Stimulated activated naive B cell treated with anti-CD40 and anti-IgM and Interleukin-4, amounts not matched to agents 10 μg/mL and 1 μg/mL and 100 μg/mL, for 72 hours (primary cell): ENCODE results near the gene MMP24OS.

Experiments
- ATAC-seq, 2 donors: fragments of 150-1000 bp; cut with Tn5 transposase; replicated peaks; 2 replicates each; pipeline ENCODE4 v1.10.0; 2021; ENCODE audit warnings: moderate library complexity in 1 of 2
- DNase-seq: peaks from one replicate; pipeline ENCODE4 v3.0.0; 2021
- H3K27ac Mint-ChIP-seq: one replicate; pipeline ENCODE4 v1.8.0; 2022; ENCODE audit warnings: mild to moderate bottlenecking, mixed read lengths
- H3K27me3 Mint-ChIP-seq, 2 donors: one replicate each; pipeline ENCODE4 v1.8.0; 2022; ENCODE audit warnings: mixed read lengths in 2 of 2
- H3K36me3 Mint-ChIP-seq, 2 donors: one replicate each; pipeline ENCODE4 v1.8.0; 2022; ENCODE audit warnings: mixed read lengths in 2 of 2, mild to moderate bottlenecking in 1 of 2
- H3K4me1 Mint-ChIP-seq, 2 donors: one replicate each; pipeline ENCODE4 v1.8.0; 2022; ENCODE audit warnings: mixed read lengths in 2 of 2, mild to moderate bottlenecking in 1 of 2
- H3K4me3 Mint-ChIP-seq, 2 donors: one replicate each; pipeline ENCODE4 v1.8.0; 2022; ENCODE audit warnings: mild to moderate bottlenecking in 2 of 2, mixed read lengths in 2 of 2, moderate library complexity in 1 of 2
- H3K9me3 Mint-ChIP-seq, 2 donors: one replicate each; pipeline ENCODE4 v1.8.0; 2022; ENCODE audit warnings: mixed read lengths in 2 of 2, mild to moderate bottlenecking in 1 of 2

Gene MMP24OS

DNA sequence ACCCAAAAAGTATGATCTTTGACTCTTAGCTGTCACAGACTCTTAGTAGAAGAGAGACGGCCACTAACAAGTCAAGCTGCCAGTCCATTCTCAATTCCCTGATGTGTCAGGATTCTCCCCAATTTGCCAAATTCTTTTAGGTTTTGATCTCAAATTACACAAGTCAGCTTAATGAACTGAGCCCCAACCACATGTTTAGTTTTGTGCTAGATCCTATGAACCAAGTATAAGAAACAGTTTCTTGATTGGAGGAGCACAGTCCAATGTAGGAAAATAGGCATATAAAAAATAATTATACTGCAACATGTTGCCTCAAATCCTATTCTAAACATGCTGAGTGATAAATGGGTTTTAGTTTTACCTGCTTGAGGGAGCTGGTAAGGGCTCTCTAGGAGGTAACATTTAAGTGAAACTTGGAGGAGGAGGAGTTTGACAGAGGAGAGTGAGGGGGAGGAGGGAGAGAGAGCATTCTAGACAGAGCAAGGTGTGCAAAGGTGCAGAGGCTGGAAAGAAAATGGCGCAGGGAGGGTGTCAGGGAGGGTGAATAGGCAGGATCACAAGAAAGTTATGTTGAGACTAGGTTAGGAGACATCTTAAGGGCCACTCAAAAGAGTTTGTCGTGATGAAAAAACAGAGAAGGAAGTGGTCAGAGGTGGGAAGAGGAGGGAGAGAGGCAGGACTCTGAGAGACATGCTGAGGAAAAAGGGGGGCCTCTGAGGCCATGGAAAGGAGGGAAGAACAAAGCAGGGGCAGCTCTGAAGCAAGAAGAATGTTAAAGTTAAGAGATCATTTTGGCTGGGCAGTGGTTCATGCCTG lies 37.1 kb upstream of the MMP24OS start:
- no peak overlapping the region for H3K27ac Mint-ChIP-seq
- peaks cover 27 to 42% of the 10 kb centered on the region in 2 donors for H3K36me3 Mint-ChIP-seq
- H3K27me3 Mint-ChIP-seq: no peaks in the 10 kb centered on the region
- no peak overlapping the region for H3K4me3 Mint-ChIP-seq
- no peak for ATAC-seq
- no peak for DNase-seq
- peaks cover 6 to 14% of the 10 kb centered on the region in 2 donors for H3K4me1 Mint-ChIP-seq
- no peaks in the 10 kb centered on the region for H3K9me3 Mint-ChIP-seq

DNA sequence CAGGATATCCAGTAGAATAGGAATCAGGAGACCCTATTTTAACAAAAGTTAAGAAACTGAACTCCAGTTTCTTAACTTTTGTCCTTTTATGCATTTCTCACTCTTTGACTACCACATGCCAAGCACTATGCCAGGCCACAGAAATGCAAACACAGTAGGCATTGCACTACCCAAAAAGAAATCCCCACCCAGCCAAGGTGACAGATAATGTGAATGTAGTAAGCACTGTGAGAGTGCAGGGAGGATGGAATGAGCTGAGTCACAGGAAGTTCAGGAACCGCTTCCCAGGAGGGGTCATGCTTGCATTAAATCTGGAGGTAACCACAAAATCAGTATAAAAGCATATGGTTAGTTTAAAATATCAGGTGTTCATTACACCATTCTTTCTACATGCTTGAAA lies 34.4 kb upstream of the MMP24OS start:
- H3K4me3 Mint-ChIP-seq: no peak overlapping the region
- DNase-seq (no peak), ATAC-seq (no peak)
- no peak overlapping the region for H3K27ac Mint-ChIP-seq
- H3K9me3 Mint-ChIP-seq: no peaks in the 10 kb centered on the region
- peaks cover 34 to 42% of the 10 kb centered on the region in 2 donors for H3K36me3 Mint-ChIP-seq
- peaks cover 0 to 11% of the 10 kb centered on the region in 2 donors for H3K4me1 Mint-ChIP-seq
- H3K27me3 Mint-ChIP-seq: no peaks in the 10 kb centered on the region

DNA sequence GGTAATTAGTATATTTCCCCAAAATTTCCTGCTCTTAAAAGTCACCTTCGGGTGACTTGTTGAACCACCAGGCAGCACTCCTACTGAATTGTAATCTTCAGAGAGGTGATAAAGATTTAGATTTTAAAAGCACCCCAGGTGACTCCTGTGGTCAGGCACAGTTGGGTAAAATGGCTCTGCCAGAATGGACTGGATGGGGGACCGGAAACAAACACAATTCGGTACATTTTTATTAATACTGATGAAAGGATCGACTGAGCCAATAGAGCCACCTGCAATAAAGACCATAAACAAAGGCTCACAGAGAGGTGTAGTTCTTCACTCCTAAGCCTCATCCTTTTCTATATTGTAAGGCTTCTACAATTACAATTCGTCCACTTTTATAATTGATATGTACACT lies 33.9 kb upstream of the MMP24OS start:
- Mint-ChIP-seq H3K36me3 (peaks cover 34 to 43% of the 10 kb centered on the region in 2 donors), H3K27ac (no peak overlapping the region), H3K4me1 (peaks cover 0 to 11% of the 10 kb centered on the region in 2 donors), H3K27me3 (no peaks in the 10 kb centered on the region), H3K4me3 (no peak overlapping the region), H3K9me3 (no peaks in the 10 kb centered on the region)
- no peak for DNase-seq
- ATAC-seq: no peak

DNA sequence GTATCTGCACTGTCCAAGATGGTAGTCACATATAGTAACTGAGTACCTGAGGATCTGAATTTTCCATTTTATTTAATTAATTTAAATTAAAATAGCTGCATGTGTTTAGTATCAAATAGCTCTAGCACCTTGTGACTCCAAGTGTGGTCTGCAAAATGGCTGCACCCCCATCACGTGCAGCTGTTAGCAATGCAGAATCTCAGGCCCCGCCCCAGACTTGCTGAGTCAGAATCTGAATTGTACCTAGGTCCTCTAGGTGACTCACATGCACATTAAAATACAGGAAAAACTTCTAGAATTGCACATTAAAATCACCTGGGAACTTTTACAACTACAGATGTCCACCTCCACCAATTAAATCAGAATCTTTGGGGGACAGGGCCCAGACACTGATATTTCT lies 33.5 kb upstream of the MMP24OS start:
- Mint-ChIP-seq H3K36me3 (peaks cover 34 to 46% of the 10 kb centered on the region in 2 donors), H3K27ac (no peak overlapping the region), H3K4me3 (no peak overlapping the region), H3K27me3 (no peaks in the 10 kb centered on the region), H3K4me1 (peaks cover 2 to 11% of the 10 kb centered on the region in 2 donors), H3K9me3 (no peaks in the 10 kb centered on the region)
- DNase-seq (no peak), ATAC-seq (no peak)

DNA sequence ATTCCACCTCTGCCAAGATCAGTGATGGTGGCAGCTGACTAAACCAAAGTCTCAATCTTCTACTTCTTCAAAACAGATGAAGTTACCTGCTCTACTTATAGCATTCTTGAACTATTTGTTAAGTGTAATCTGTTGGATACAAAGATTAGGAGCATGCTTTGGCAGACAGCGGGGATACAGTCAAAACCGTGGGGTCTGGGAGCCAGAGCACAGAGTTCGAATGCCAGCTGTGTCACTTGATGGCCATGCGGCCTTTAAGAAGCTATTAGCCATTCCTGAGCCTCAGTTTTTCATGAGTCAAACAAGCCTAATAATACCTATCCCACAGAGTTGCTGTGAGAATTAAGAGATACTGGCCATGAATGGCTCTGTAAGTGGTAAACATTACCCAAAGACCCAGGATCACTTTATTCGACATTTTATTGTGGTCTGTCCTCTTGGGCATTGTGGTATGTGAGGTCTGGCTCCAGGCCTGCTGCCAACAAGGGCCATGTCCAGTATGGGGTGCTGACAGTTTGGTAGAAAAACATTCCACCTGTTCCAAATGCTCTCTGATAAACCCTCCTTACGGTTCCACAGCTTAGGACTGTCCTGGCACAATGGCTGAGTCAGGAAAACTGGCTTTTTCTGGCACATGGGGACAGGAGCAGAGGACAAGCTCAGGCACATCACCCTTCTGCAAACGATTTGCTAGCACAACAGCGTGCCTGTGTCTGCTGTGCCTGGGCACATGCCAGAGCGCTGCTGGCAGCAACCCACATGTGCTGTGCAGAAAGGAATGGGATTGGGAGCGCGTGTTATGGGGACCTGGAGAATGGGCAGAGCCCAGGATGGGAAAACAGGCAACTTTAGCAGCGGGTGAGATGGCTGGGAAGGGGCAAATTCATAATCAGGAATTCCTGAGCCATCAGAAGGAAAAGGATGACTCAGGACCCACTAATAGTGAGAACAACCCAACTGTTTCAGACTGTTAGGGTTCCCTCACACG lies 30.0 kb upstream of the MMP24OS start:
- H3K27me3 Mint-ChIP-seq: no peaks in the 10 kb centered on the region
- no peak overlapping the region for H3K4me3 Mint-ChIP-seq
- H3K36me3 Mint-ChIP-seq: peaks cover 36 to 51% of the 10 kb centered on the region in 2 donors
- no peak overlapping the region for H3K27ac Mint-ChIP-seq
- H3K9me3 Mint-ChIP-seq: no peaks in the 10 kb centered on the region
- DNase-seq (no peak), ATAC-seq (no peak)
- H3K4me1 Mint-ChIP-seq: peaks cover 20 to 32% of the 10 kb centered on the region in 2 donors

DNA sequence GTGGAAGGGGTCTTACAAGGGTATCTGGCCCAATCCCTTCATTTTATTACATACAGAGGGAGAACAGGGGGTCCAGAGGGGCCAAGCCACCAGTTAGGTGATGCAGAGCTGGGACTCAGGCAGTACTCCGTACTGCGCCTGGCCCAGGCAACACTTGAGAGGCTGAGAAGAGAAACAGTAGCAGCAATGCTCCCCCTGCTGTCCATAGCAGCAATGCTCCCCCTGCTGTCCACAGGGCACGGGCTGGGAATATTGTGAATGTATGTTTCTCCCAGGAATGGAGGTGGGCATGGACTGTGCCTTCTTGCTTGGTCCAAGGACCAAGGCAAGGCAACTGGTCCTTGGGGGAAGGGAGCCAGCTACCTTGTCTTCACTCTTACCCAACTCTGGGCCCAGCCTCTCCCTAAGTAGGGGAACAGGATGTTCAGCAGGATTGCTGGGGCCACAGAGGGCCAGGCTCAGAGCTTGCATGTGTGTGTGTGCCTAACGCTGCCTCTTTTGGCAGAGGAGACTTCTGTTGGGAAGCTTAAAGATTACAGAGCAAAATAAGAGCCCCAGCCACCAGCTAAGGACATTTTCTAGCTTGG lies 29.1 kb upstream of the MMP24OS start:
- Mint-ChIP-seq H3K4me3 (no peak overlapping the region), H3K36me3 (peaks cover 28 to 45% of the 10 kb centered on the region in 2 donors), H3K9me3 (no peaks in the 10 kb centered on the region), H3K4me1 (peaks cover 17 to 32% of the 10 kb centered on the region in 2 donors), H3K27ac (peak overlapping the region; percentile 10), H3K27me3 (no peaks in the 10 kb centered on the region)
- DNase-seq (no peak), ATAC-seq (peak in 1 of 2 donors; percentile 28)

DNA sequence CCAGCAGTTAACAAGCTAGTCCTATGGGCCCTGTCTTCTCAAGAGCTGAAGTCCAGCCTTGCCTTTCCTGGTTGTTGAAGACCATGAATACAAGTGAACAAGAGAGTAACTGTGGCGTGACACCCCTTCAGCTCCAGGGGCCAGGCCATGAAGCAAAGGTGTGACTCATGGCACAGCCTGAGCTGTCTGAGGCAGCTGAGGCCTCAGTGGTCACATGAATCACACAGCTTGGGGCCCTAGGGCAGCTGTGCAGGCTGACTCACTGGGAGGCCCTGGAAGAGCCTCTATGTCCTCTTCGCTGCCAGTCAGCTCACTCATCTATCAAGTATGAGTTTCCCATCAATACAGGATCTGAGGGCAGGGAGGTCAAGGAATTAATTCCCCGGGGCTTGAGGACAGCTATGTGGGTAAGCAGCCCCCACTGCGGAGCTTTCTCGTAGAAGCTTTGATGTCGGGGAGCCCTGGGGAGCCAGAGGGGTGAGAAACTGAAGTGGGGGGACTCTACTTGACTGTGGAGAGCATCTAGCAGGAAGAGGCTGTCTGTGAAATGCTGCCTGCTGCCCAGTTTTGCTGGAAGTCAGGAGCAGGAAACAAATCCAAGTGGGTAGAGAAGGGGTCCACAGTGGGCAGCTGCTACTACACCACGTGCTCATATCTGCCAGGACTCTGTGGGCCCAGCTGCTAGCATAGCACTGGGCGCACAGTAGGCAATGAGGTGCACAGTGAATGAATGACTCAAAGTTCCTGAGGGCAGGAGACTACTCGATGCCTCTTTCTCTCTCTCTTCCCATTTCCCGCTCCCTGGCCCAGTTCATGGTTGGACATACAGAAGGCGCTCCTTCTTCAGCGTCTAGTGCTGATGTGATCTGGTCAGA lies 28.0 kb upstream of the MMP24OS start:
- DNase-seq: peak; percentile 24
- peaks cover 17 to 32% of the 10 kb centered on the region in 2 donors for H3K4me1 Mint-ChIP-seq
- H3K27ac Mint-ChIP-seq: peak overlapping the region; percentile 70
- peaks cover 29 to 51% of the 10 kb centered on the region in 2 donors for H3K36me3 Mint-ChIP-seq
- ATAC-seq: peak; percentile 81 to 84
- no peak overlapping the region for H3K4me3 Mint-ChIP-seq
- no peaks in the 10 kb centered on the region for H3K9me3 Mint-ChIP-seq
- no peaks in the 10 kb centered on the region for H3K27me3 Mint-ChIP-seq

DNA sequence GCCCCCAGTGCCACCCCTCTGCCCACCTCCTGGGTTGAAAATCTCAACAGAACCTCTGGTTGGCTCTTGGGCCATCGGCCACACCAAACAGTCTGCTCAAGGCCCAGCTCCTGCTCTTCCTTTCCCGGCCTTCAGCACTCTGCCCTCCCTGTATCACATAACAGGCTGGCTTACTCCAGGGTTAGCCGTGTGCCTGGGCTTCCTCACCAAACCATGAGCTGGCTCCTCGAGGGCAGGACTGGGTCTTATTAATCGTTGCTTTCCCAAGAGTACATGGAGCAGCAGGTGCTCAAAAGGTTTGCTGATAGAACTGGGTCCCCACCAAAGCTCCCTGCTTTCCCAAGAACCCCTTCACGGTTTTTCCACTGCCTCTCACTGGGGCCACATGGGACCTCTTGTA lies 27.0 kb upstream of the MMP24OS start:
- Mint-ChIP-seq H3K27ac (peak overlapping the region; percentile 70), H3K36me3 (peaks cover 27 to 47% of the 10 kb centered on the region in 2 donors), H3K4me3 (no peak overlapping the region), H3K4me1 (peaks cover 17 to 32% of the 10 kb centered on the region in 2 donors), H3K27me3 (no peaks in the 10 kb centered on the region), H3K9me3 (no peaks in the 10 kb centered on the region)
- ATAC-seq (no peak), DNase-seq (no peak)

DNA sequence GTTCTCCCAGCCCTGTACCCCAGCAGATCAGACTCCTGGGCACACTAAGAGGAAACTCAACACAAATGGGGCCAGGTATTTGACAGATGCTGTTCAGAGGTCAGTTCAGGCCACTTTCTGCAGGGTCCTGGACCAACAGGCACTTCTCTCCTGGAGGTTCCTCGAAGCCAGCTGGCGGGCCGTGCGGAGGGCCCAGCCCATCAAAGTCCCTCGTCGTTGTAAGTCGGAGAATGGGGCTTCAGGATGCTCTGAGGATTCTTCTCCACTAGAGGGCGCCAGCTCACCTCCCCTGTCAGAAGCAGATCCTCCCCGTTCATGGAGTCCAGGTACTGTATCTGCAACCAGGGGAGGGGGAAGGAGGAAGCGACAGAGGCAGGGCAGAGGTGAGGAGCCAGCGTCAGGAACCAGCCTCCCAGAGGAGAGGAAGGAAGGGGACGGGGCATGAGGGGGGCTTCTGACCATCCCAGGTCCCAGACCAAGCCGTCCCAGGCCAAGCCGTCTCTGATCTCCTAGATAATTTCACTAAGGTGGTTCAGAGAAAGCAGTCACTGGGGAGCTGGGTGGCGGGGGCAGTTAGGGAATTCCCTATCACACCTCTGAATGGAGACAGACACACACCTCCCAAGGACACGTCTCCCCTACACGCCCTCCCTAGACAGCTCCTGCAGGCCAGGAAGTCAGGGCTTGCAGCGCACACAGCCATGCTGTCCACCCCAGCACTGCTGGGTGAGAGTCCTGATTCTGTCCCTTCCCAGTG lies 26.0 kb upstream of the MMP24OS start:
- Mint-ChIP-seq H3K27me3 (no peaks in the 10 kb centered on the region), H3K4me1 (peaks cover 17 to 32% of the 10 kb centered on the region in 2 donors), H3K36me3 (peaks cover 20 to 41% of the 10 kb centered on the region in 2 donors), H3K4me3 (no peak overlapping the region), H3K9me3 (no peaks in the 10 kb centered on the region), H3K27ac (peak overlapping the region; percentile 65)
- DNase-seq (peak; percentile 72), ATAC-seq (peak; percentile 88 to 90)

DNA sequence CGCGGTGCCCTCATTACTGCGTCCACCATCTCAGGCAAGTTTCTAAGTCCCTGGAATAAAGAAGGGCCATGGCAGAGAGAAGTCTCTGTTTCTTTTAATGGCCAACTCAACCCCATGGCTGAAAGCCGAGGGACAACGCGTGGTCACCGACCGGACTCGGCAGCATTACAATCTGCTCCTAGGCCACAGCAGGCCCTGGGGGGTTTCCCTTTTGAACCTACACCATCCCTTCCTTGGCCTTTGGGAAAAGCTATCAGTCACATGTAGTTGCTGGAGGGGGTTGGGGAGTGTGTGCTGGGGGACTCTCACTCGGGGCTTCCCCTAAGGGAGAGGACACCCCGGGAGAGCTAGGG lies 25.4 kb upstream of the MMP24OS start:
- no peak for ATAC-seq
- H3K4me1 Mint-ChIP-seq: peaks cover 18 to 32% of the 10 kb centered on the region in 2 donors
- H3K36me3 Mint-ChIP-seq: peaks cover 19 to 41% of the 10 kb centered on the region in 2 donors
- H3K27me3 Mint-ChIP-seq: no peaks in the 10 kb centered on the region
- no peak overlapping the region for H3K27ac Mint-ChIP-seq
- H3K4me3 Mint-ChIP-seq: no peak overlapping the region
- H3K9me3 Mint-ChIP-seq: no peaks in the 10 kb centered on the region
- DNase-seq: no peak

DNA sequence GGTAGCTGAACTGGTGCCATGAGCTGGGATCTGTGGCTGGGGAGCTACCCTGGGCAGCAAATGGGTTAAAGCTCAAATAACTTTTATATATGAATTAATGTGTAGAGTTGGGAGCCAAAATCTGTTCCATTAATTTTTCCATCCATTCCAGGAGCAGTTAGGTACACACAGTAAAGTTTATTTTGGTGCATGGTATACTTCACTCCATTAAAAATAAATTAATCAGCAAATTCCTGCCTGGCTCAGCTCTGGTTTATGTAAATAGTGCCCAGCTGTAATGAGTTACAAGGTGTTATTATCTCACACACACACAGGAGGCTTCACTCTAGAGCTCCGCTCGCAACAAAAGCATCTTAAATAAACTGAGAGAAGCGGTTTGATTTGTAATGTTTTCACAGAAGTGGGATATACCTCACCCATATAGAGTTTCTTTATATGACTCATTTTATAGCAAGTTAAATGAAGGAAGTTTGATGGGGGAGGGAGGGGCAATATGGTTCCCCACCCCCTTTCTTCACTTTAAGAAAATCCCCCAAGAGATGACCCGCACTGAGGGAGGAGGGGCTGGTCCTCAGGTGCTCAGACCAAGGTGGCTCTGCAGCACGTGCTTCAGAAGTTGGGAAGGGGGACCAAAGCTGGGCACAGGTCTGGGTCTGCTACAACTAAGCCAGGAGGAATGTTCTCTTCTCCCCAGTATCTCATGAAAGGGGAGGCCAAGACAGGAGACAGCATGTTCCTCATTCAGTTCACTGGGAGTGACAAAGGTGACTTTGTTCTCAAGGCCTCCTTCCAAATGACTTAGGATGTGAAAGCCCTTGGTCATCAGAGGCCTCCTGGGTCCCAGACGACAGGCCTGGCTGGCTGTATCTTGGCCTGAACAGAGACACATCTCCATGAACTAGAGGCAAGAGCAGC lies 24.8 kb upstream of the MMP24OS start:
- Mint-ChIP-seq H3K36me3 (peaks cover 17 to 38% of the 10 kb centered on the region in 2 donors), H3K27ac (no peak overlapping the region), H3K4me1 (peaks cover 16 to 32% of the 10 kb centered on the region in 2 donors), H3K4me3 (no peak overlapping the region), H3K9me3 (no peaks in the 10 kb centered on the region), H3K27me3 (no peaks in the 10 kb centered on the region)
- ATAC-seq (no peak), DNase-seq (no peak)

DNA sequence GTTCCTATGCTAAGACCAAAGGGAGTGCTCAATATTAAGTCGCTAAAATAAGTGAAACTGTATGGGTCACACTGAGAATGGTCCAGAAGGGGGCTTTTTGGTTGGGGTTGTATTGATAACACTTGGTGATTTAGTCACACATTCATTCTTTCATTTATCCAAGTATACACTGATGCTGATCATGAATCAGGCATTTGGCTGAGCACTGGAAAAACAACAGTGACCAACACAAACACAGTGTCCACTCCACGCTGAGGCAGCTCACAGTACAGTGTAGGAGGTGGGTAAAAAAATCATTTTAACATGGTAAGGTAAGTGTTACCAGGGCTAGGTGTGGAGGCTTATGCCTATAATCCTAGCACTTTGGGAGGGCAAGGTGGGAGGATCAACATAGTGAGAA lies 23.5 kb upstream of the MMP24OS start:
- ATAC-seq (no peak), DNase-seq (no peak)
- peaks cover 15 to 30% of the 10 kb centered on the region in 2 donors for H3K4me1 Mint-ChIP-seq
- H3K27ac Mint-ChIP-seq: no peak overlapping the region
- H3K27me3 Mint-ChIP-seq: no peaks in the 10 kb centered on the region
- peaks cover 17 to 32% of the 10 kb centered on the region in 2 donors for H3K36me3 Mint-ChIP-seq
- no peaks in the 10 kb centered on the region for H3K9me3 Mint-ChIP-seq
- H3K4me3 Mint-ChIP-seq: no peak overlapping the region
